Stimulated activated CD4-positive, alpha-beta T cell treated with anti-CD3 and anti-CD28 coated beads, TNF-alpha, amount 100 ng/mL, for 1 hour (primary cell): ENCODE data around the gene HKDC1.
A peak's percentile ranks its signal among the peaks of the same experiment; 100 is the strongest.
"Not testable (repeated sequence)": the region's sequence is repeated elsewhere in the genome, so short reads cannot be mapped to it uniquely, and the experiment has no call there.

Experiments
- DNase-seq, 3 donors: peaks; one replicate each; pipeline ENCODE4 v3.0.0-alpha.2; 2020; ENCODE audit warnings: low read depth in 3 of 3, low spot score in 1 of 3

The HKDC1 gene

GRCh38 chr10:69220041-69220451 is at the start of gene HKDC1:
Gene HKDC1, plus strand, starts transcription at chr10:69220332. Its CDS starts 104 bp downstream, at chr10:69220436.
- no peak for DNase-seq

- DNase-seq, result no peak
Measured at GRCh38 chr10:69172241-69172982, 47.7 kb upstream of the HKDC1 start.

- DNase-seq, result not testable (repeated sequence)
Measured at GRCh38 chr10:69175326-69175725, 44.8 kb upstream of the HKDC1 start.

GRCh38 chr10:69176823-69177222 is 43.3 kb upstream of the HKDC1 start:
- no peak for DNase-seq

GRCh38 chr10:69179089-69179742 is 40.9 kb upstream of the HKDC1 start:
- peak in 1 of 3 donors; percentile 8 for DNase-seq

GRCh38 chr10:69179743-69180524 is 40.2 kb upstream of the HKDC1 start, which contains the start of gene SUPV3L1:
Gene SUPV3L1, plus strand, starts transcription at chr10:69180234. Its CDS starts 58 bp downstream, at chr10:69180292.
- peak; percentile 67 to 80 (median 68) for DNase-seq

GRCh38 chr10:69180525-69181204 is 39.5 kb upstream of the HKDC1 start:
- peak in 1 of 3 donors; percentile 7 for DNase-seq

- DNase-seq, result no peak
Measured at GRCh38 chr10:69181433-69181832, 38.7 kb upstream of the HKDC1 start.

GRCh38 chr10:69182005-69182404 is 38.1 kb upstream of the HKDC1 start:
- no peak for DNase-seq

GRCh38 chr10:69186524-69186923 is 33.6 kb upstream of the HKDC1 start:
- DNase-seq, result no peak

GRCh38 chr10:69201045-69201444 is 19.1 kb upstream of the HKDC1 start:
- DNase-seq, result no peak

GRCh38 chr10:69202332-69202731 is 17.8 kb upstream of the HKDC1 start:
- DNase-seq, result no peak

GRCh38 chr10:69208761-69209160 is 11.4 kb upstream of the HKDC1 start:
- DNase-seq, result no peak

- DNase-seq, result no peak
Measured at GRCh38 chr10:69209787-69210484, 10.2 kb upstream of the HKDC1 start.

GRCh38 chr10:69211104-69211503 is 9.0 kb upstream of the HKDC1 start:
- DNase-seq, result no peak

GRCh38 chr10:69211524-69211923 is 8.6 kb upstream of the HKDC1 start:
- no peak for DNase-seq

GRCh38 chr10:69213591-69214311 is 6.4 kb upstream of the HKDC1 start:
- no peak for DNase-seq

GRCh38 chr10:69214666-69215131 is 5.4 kb upstream of the HKDC1 start:
- DNase-seq, result no peak

- no peak for DNase-seq
Measured at GRCh38 chr10:69215405-69216171, 4.5 kb upstream of the HKDC1 start.
